GM23338 (cell line): ENCODE data around the gene GOLGA7B. TPM values are rescaled to one million over a fixed set of nuclear protein-coding genes. Genes with fewer than 3 reads are reported as not detected.

Experiments
- ATAC-seq: fragments of 200-7000 bp; cut with Tn5 transposase; 3 replicates; pipeline ENCODE4 v1.9.1; 2020
- DNase-seq: peaks from one replicate; pipeline ENCODE4 v3.0.0-alpha.2; 2015; ENCODE audit warnings: low spot score
- H2AFZ ChIP-seq: fragments of 200-600 bp; sonication (generic); 2 replicates; pipeline ENCODE4 v1.8.0; 2016; ENCODE audit warnings: antibody characterized with exemption, mild to moderate bottlenecking, moderate library complexity
- H3F3A ChIP-seq: fragments of 200-600 bp; sonication (generic); replicated peaks from 2 replicates; pipeline ENCODE4 v1.8.0; 2017; ENCODE audit warnings: antibody characterized with exemption, mixed run types, low read depth
- H3K27ac ChIP-seq: fragments of 200-600 bp; sonication (generic); 2 replicates; pipeline ENCODE4 v1.6.1; 2016; ENCODE audit warnings: low read depth
- H3K27me3 ChIP-seq: fragments of 200-600 bp; sonication (generic); 2 replicates; pipeline ENCODE4 v1.8.0; 2016; ENCODE audit warnings: mild to moderate bottlenecking, mixed run types, moderate library complexity; ENCODE audit not compliant: insufficient read depth
- H3K36me3 ChIP-seq: fragments of 200-600 bp; sonication (generic); 2 replicates; pipeline ENCODE4 v1.8.0; 2016; ENCODE audit warnings: mild to moderate bottlenecking; ENCODE audit not compliant: insufficient read depth
- H3K4me1 ChIP-seq: fragments of 200-600 bp; sonication (generic); 2 replicates; pipeline ENCODE4 v1.8.0; 2016; ENCODE audit warnings: mild to moderate bottlenecking, moderate library complexity; ENCODE audit not compliant: insufficient read depth
- H3K4me2 ChIP-seq: fragments of 200-600 bp; sonication (generic); 2 replicates; pipeline ENCODE4 v1.7.1; 2017; ENCODE audit warnings: mixed run types
- H3K4me3 ChIP-seq: fragments of 200-600 bp; sonication (generic); 2 replicates; pipeline ENCODE4 v1.6.1; 2016; ENCODE audit warnings: mixed run types
- H3K79me2 ChIP-seq: fragments of 200-600 bp; sonication (generic); replicated peaks from 2 replicates; pipeline ENCODE4 v1.8.0; 2017; ENCODE audit warnings: mild to moderate bottlenecking; ENCODE audit not compliant: insufficient read depth
- H3K9me2 ChIP-seq: fragments of 200-600 bp; sonication (generic); 2 replicates; pipeline ENCODE4 v1.8.0; 2017; ENCODE audit not compliant: insufficient read depth
- H4K20me1 ChIP-seq: fragments of 200-600 bp; sonication (generic); replicated peaks from 2 replicates; pipeline ENCODE4 v1.8.0; 2017; ENCODE audit warnings: mild to moderate bottlenecking; ENCODE audit not compliant: insufficient read depth
- H3K27ac Mint-ChIP-seq: 2 replicates; pipeline ENCODE4 v1.8.0; 2020; ENCODE audit warnings: inconsistent platforms, mild to moderate bottlenecking, moderate library complexity, mixed read lengths
- H3K27me3 Mint-ChIP-seq: 3 replicates; pipeline ENCODE4 v1.8.0; 2022; ENCODE audit warnings: low read depth, mild to moderate bottlenecking, moderate library complexity, mixed read lengths, inconsistent platforms; ENCODE audit not compliant: insufficient read depth, poor library complexity
- H3K36me3 Mint-ChIP-seq: 3 replicates; pipeline ENCODE4 v1.8.0; 2021; ENCODE audit warnings: low read depth, mild to moderate bottlenecking, inconsistent platforms, moderate library complexity, mixed read lengths
- H3K4me1 Mint-ChIP-seq: 3 replicates; pipeline ENCODE4 v1.8.0; 2020; ENCODE audit warnings: mild to moderate bottlenecking, inconsistent platforms, mixed read lengths
- H3K4me3 Mint-ChIP-seq: 3 replicates; pipeline ENCODE4 v1.8.0; 2021; ENCODE audit warnings: moderate library complexity, mild to moderate bottlenecking, inconsistent platforms, mixed read lengths
- H3K9me3 Mint-ChIP-seq: 3 replicates; pipeline ENCODE4 v1.8.0; 2020; ENCODE audit warnings: moderate library complexity, mild to moderate bottlenecking, inconsistent platforms, mixed read lengths
- CREB1 ChIP-seq: fragments of 250-450 bp; sonication (Bioruptor Pico); IDR thresholded peaks from 2 replicates; pipeline ENCODE4 v1.5.0; 2020; ENCODE audit warnings: low read depth, mild to moderate bottlenecking, moderate library complexity
- EZH2 ChIP-seq: fragments of 200-600 bp; sonication (generic); IDR thresholded peaks from one replicate; pipeline ENCODE4 v1.8.0; 2017; ENCODE audit warnings: antibody characterized with exemption, mild to moderate bottlenecking, low read depth; ENCODE audit not compliant: unreplicated experiment
- EZH2phosphoT487 ChIP-seq: fragments of 200-600 bp; sonication (generic); IDR thresholded peaks from one replicate; pipeline ENCODE4 v1.8.1; 2018; ENCODE audit warnings: antibody characterized with exemption; ENCODE audit not compliant: unreplicated experiment
- JUNB ChIP-seq: IDR thresholded peaks from one replicate; pipeline ENCODE4 v1.6.1; 2016; ENCODE audit warnings: antibody characterized with exemption; ENCODE audit not compliant: unreplicated experiment
- NANOG ChIP-seq: IDR thresholded peaks from 2 replicates; pipeline ENCODE4 v1.6.1; 2016; ENCODE audit warnings: antibody characterized with exemption, borderline replicate concordance
- POLR2AphosphoS5 ChIP-seq: IDR thresholded peaks from 2 replicates; pipeline ENCODE4 v1.6.1; 2016; ENCODE audit warnings: antibody characterized with exemption, low read depth
- REST ChIP-seq: IDR thresholded peaks from one replicate; pipeline ENCODE4 v1.6.1; 2018; ENCODE audit warnings: antibody characterized with exemption; ENCODE audit not compliant: unreplicated experiment
- STAT1 ChIP-seq: IDR thresholded peaks from one replicate; pipeline ENCODE4 v1.6.1; 2016; ENCODE audit warnings: antibody characterized with exemption; ENCODE audit not compliant: unreplicated experiment
- ZNF114 ChIP-seq: fragments of 250-450 bp; sonication (Bioruptor Pico); IDR thresholded peaks from 2 replicates; pipeline ENCODE4 v1.5.0; 2020; ENCODE audit warnings: mild to moderate bottlenecking, moderate library complexity
- ZNF331 ChIP-seq: fragments of 250-450 bp; sonication (Bioruptor Pico); IDR thresholded peaks from 2 replicates; pipeline ENCODE4 v1.5.0; 2020; ENCODE audit warnings: low read depth, mild to moderate bottlenecking, moderate library complexity
- ZNF462 ChIP-seq: fragments of 250-450 bp; sonication (Bioruptor Pico); IDR thresholded peaks from 2 replicates; pipeline ENCODE4 v1.5.0; 2020; ENCODE audit warnings: mild to moderate bottlenecking, moderate library complexity
- polyA plus RNA-seq: library from polyadenylated mRNA; unstranded; fragments of >200 nt; fragmentation: Nextera tagmentation; extraction: Ambion mirVana; gene quantifications from 2 replicates; pipeline ENCODE4 v1.2.1, GENCODE V29; 2016
- total RNA-seq: library from RNA; depleted of rRNA; stranded (reverse); fragments of >200 nt; shearing (Covaris generic); gene quantifications from 2 replicates; pipeline ENCODE4 v1.2.3, GENCODE V29; 2014
- TF ChIP-seq, protein P1 (sequence below): IDR thresholded peaks from 2 replicates; pipeline ENCODE4 v1.6.1; 2016; ENCODE audit warnings: antibody characterized with exemption
- TF ChIP-seq, protein P2 (sequence below), 2 experiments: fragments of 200-600 bp in 1 of 2; sonication (generic) in 1 of 2; conservative IDR thresholded peaks; 2 replicates each; pipeline versions ENCODE4 v1.5.1 to v1.6.1; 2016 to 2017; ENCODE audit warnings: antibody characterized with exemption in 2 of 2, low read depth in 2 of 2, mild to moderate bottlenecking in 2 of 2, moderate library complexity in 1 of 2

The GOLGA7B gene
- total and polyA plus RNA-seq, 2 experiments from 2014 or later, result 0.14 to 0.15 TPM

GRCh38 chr10:97919012-97919411, 69.4 kb downstream of the GOLGA7B start (continued):
- TF ChIP-seq REST (no peak), NANOG (no peak), EZH2 (no peak), CREB1 (no peak), ZNF114 (CRISPR knock-in tag) (no peak), ZNF331 (CRISPR knock-in tag) (no peak), STAT1 (no peak), EZH2phosphoT487 (no peak), JUNB (no peak), POLR2AphosphoS5 (no peak)
- TF ChIP-seq, protein P1, sequence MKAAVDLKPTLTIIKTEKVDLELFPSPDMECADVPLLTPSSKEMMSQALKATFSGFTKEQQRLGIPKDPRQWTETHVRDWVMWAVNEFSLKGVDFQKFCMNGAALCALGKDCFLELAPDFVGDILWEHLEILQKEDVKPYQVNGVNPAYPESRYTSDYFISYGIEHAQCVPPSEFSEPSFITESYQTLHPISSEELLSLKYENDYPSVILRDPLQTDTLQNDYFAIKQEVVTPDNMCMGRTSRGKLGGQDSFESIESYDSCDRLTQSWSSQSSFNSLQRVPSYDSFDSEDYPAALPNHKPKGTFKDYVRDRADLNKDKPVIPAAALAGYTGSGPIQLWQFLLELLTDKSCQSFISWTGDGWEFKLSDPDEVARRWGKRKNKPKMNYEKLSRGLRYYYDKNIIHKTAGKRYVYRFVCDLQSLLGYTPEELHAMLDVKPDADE, result no peak
- TF ChIP-seq, protein P2, sequence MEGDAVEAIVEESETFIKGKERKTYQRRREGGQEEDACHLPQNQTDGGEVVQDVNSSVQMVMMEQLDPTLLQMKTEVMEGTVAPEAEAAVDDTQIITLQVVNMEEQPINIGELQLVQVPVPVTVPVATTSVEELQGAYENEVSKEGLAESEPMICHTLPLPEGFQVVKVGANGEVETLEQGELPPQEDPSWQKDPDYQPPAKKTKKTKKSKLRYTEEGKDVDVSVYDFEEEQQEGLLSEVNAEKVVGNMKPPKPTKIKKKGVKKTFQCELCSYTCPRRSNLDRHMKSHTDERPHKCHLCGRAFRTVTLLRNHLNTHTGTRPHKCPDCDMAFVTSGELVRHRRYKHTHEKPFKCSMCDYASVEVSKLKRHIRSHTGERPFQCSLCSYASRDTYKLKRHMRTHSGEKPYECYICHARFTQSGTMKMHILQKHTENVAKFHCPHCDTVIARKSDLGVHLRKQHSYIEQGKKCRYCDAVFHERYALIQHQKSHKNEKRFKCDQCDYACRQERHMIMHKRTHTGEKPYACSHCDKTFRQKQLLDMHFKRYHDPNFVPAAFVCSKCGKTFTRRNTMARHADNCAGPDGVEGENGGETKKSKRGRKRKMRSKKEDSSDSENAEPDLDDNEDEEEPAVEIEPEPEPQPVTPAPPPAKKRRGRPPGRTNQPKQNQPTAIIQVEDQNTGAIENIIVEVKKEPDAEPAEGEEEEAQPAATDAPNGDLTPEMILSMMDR (conservative IDR thresholded peaks at IDR 0.05; ENCODE audit: low read depth in 2 of 2), result no peak

DNA sequence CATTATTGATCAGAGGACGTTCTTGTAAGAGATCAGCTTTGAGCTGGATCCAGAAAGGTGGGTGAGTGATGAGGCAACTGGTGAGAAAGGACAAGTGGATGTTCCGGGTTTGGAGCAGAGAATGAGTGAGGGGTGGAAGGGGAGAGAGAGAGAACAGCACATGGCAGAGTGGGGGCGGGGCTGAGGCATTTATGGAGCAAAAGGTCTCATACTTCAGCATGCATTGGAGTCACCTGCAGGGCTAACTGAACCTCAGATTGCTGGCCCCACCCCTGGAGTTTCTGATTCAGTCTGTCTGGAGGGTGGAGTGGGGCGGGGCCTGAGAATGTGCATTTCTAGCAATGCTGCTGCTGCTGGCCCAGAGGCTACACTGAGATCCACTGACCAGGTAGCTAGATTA, 71.2 kb downstream of the GOLGA7B start:
- H3K4me3 ChIP-seq, result no peak overlapping the region
- H3K36me3 ChIP-seq, result no peaks in the 10 kb centered on the region
- no peak overlapping the region for H2AFZ ChIP-seq
- H3K79me2 ChIP-seq, result no peaks in the 10 kb centered on the region
- Mint-ChIP-seq H3K4me3 (no peak overlapping the region), H3K9me3 (peaks cover 2% of the 10 kb centered on the region; the same call in 2 of the 3 replicates), H3K36me3 (no peaks in the 10 kb centered on the region; the same call in 2 of the 3 replicates), H3K27me3 (peaks cover 2% of the 10 kb centered on the region), H3K4me1 (peaks cover 7% of the 10 kb centered on the region; the same call in 2 of the 3 replicates), H3K27ac (no peak overlapping the region)
- H3K4me2 ChIP-seq, result no peak overlapping the region
- ATAC-seq, result no peak
- H3K9me2 ChIP-seq, result no peaks in the 10 kb centered on the region
- H4K20me1 ChIP-seq, result no peaks in the 10 kb centered on the region
- DNase-seq, result no peak
- H3K27ac ChIP-seq, result no peak overlapping the region
- no peaks in the 10 kb centered on the region for H3K27me3 ChIP-seq
- H3K4me1 ChIP-seq, result no peaks in the 10 kb centered on the region
- no peaks in the 10 kb centered on the region for H3F3A ChIP-seq
- no peak for TF ChIP-seq JUNB
- TF ChIP-seq POLR2AphosphoS5, result no peak
- TF ChIP-seq ZNF462 (CRISPR knock-in tag), result no peak
